CD4-positive, CD25-positive, alpha-beta regulatory T cell (primary cell): ENCODE results near the gene NME8. TPM values are rescaled to one million over a fixed set of nuclear protein-coding genes. Genes with fewer than 3 reads are reported as not detected.
"Not testable (repeated sequence)": the region's sequence is repeated elsewhere in the genome, so short reads cannot be mapped to it uniquely, and the experiment has no call there.

Source experiments
- ATAC-seq, 2 donors: fragments of 150-1000 bp; cut with Tn5 transposase; one replicate each; pipeline ENCODE4 v1.10.0; 2021; ENCODE audit warnings: low read depth in 2 of 2, moderate number of reproducible peaks in 2 of 2, moderate library complexity in 1 of 2
- DNase-seq, 3 donors: peaks; one replicate each; pipeline versions ENCODE4 v3.0.0 to v3.0.0-alpha.2; 2012 to 2022; ENCODE audit warnings: mixed read lengths in 1 of 3
- H3K27ac ChIP-seq: one replicate; pipeline ENCODE4 v1.7.0; 2013; ENCODE audit warnings: mild to moderate bottlenecking, low read length; ENCODE audit not compliant: insufficient read depth, poor library complexity, severe bottlenecking
- H3K27me3 ChIP-seq: one replicate; pipeline ENCODE4 v1.7.0; 2013; ENCODE audit warnings: low read length; ENCODE audit not compliant: control insufficient read depth, insufficient read depth
- H3K36me3 ChIP-seq: one replicate; pipeline ENCODE4 v1.7.0; 2013; ENCODE audit warnings: mild to moderate bottlenecking, low read length, moderate library complexity; ENCODE audit not compliant: control insufficient read depth, insufficient read depth
- H3K4me1 ChIP-seq: 2 replicates; pipeline ENCODE4 v1.7.0; 2013; ENCODE audit warnings: mild to moderate bottlenecking, low read length; ENCODE audit not compliant: insufficient read depth, control insufficient read depth, poor library complexity, severe bottlenecking
- H3K4me3 ChIP-seq: one replicate; pipeline ENCODE4 v1.7.0; 2013; ENCODE audit warnings: low read depth, mild to moderate bottlenecking, low read length, moderate library complexity
- H3K9me3 ChIP-seq, 2 experiments: 1 replicate in 1 of 2; 2 replicates in 1 of 2; pipeline ENCODE4 v1.7.0; 2013; ENCODE audit warnings: low read length in 2 of 2, mild to moderate bottlenecking in 1 of 2, moderate library complexity in 1 of 2; ENCODE audit not compliant: control insufficient read depth in 2 of 2
- H3K27ac Mint-ChIP-seq, 3 donors: one replicate each; pipeline ENCODE4 v1.8.0; 2020 to 2022; ENCODE audit warnings: mild to moderate bottlenecking in 3 of 3, mixed read lengths in 3 of 3, moderate library complexity in 2 of 3
- H3K27me3 Mint-ChIP-seq: one replicate; pipeline ENCODE4 v1.8.0; 2022; ENCODE audit warnings: mild to moderate bottlenecking, mixed read lengths
- H3K36me3 Mint-ChIP-seq: one replicate; pipeline ENCODE4 v1.8.0; 2020; ENCODE audit warnings: mixed read lengths
- H3K4me1 Mint-ChIP-seq, 4 donors: one replicate each; pipeline ENCODE4 v1.8.0; 2020 to 2022; ENCODE audit warnings: mixed read lengths in 4 of 4, mild to moderate bottlenecking in 1 of 4
- H3K4me3 Mint-ChIP-seq, 4 donors: one replicate each; pipeline ENCODE4 v1.8.0; 2020 to 2022; ENCODE audit warnings: mild to moderate bottlenecking in 4 of 4, mixed read lengths in 4 of 4, moderate library complexity in 3 of 4
- H3K9me3 Mint-ChIP-seq, 7 donors: one replicate each; pipeline ENCODE4 v1.8.0; 2020 to 2022; ENCODE audit warnings: mixed read lengths in 7 of 7, mild to moderate bottlenecking in 3 of 7, moderate library complexity in 2 of 7
- polyA plus RNA-seq, 4 donors: library from polyadenylated mRNA; unstranded; fragments of 300-500 nt; fragmentation: Illumina TruSeq; gene quantifications; one replicate each; pipeline ENCODE4 v1.2.3, GENCODE V29; 2021
- total RNA-seq: library from RNA; stranded (reverse); gene quantifications from one replicate; pipeline ENCODE4 v1.2.3, GENCODE V29; 2022

NME8 gene, protein sequence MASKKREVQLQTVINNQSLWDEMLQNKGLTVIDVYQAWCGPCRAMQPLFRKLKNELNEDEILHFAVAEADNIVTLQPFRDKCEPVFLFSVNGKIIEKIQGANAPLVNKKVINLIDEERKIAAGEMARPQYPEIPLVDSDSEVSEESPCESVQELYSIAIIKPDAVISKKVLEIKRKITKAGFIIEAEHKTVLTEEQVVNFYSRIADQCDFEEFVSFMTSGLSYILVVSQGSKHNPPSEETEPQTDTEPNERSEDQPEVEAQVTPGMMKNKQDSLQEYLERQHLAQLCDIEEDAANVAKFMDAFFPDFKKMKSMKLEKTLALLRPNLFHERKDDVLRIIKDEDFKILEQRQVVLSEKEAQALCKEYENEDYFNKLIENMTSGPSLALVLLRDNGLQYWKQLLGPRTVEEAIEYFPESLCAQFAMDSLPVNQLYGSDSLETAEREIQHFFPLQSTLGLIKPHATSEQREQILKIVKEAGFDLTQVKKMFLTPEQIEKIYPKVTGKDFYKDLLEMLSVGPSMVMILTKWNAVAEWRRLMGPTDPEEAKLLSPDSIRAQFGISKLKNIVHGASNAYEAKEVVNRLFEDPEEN
- total RNA-seq, result not detected
- polyA plus RNA-seq, result not detected

DNA sequence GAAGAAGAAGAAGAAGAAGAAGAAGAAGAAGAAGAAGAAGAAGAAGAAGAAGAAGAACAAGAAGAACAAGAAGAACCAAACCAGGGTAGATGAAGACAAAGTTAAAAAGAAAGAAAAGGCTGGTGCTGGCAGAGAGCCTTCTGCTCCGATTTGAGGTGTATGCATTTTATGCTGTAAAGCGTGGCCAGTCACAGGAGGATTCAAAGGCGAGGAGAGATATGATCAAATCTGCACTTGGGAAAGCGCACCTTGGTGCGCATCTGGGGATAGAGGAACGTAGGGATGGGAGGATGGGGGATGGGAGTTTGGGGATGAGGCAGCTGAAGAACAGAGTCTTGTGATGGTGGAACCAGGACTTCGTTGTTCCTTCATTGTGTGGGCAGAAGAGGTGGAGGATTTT, at the start of gene NME8:
NME8 (plus strand) TSS at position 301 of the 400 bp plus-strand sequence. CDS start 1,670 bp downstream, outside the sequence.
- DNase-seq (no peak), ATAC-seq (no peak)
- Histone ChIP-seq H3K27me3 (no peaks in the 10 kb centered on the region), H3K27ac (no peak within 1 kb of the TSS), H3K9me3 (no peaks in the 10 kb centered on the region), H3K4me3 (no peak within 1 kb of the TSS), H3K4me1 (no peaks in the 10 kb centered on the region), H3K36me3 (no peaks in the 10 kb centered on the region)
- H3K4me1 Mint-ChIP-seq, result no peaks in the 10 kb centered on the region
- no peak within 1 kb of the TSS for H3K27ac Mint-ChIP-seq
- H3K36me3 Mint-ChIP-seq, result no peaks in the 10 kb centered on the region
- H3K9me3 Mint-ChIP-seq, result peaks cover 0 to 7% (median 2%) of the 10 kb centered on the region in 7 donors
- no peak within 1 kb of the TSS for H3K4me3 Mint-ChIP-seq
- no peaks in the 10 kb centered on the region for H3K27me3 Mint-ChIP-seq

DNA sequence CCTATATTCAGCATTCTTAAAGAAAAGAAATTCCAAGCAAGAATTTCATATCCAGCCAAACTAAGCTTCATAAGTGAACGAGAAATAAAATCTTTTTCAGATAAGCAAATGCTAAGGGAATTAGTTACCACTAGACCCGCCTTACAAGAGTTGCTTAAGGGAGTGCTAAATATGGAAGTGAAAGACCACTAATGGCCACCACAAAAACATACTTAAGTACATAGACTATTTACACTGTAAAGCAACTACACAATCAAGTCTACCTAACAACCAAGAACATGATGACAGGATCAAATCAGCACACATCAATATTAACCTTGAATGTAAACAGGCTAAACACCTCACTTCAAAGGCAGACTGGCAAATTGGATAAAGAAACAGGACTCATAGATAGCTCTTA, 42.2 kb upstream of the NME8 start:
- Mint-ChIP-seq H3K9me3 (peaks cover 0 to 7% (median 4%) of the 10 kb centered on the region in 7 donors), H3K4me3 (no peak overlapping the region), H3K36me3 (no peaks in the 10 kb centered on the region), H3K4me1 (no peaks in the 10 kb centered on the region), H3K27me3 (no peaks in the 10 kb centered on the region), H3K27ac (no peak overlapping the region)
- no peaks in the 10 kb centered on the region for H3K27me3 ChIP-seq
- no peak for ATAC-seq
- H3K4me1 ChIP-seq, result no peaks in the 10 kb centered on the region
- H3K9me3 ChIP-seq, result no peaks in the 10 kb centered on the region
- no peak for DNase-seq
- H3K4me3 ChIP-seq, result no peak overlapping the region
- no peaks in the 10 kb centered on the region for H3K36me3 ChIP-seq
- H3K27ac ChIP-seq, result no peak overlapping the region

DNA sequence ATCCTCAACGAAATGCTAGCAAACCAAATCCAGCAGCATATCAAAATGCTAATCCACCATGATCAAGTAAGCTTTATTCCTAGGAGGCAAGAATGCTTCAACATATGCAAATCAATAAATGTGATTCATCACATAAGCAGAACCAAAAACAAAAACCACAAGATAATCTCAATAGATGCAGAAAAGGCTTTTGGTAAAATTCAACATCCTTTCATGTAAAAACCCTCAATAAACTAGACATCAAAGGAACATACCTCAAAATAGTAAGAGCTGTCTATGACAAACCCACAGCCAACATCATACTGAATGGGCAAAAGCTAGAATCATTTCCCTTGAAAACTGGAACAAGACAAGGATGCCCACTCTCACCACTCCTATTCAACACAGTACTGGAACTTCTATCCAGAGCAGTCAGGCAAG, 36.2 kb upstream of the NME8 start:
- not testable (repeated sequence) for H3K27ac ChIP-seq, H3K4me3 ChIP-seq, H3K36me3 ChIP-seq, H3K27ac Mint-ChIP-seq, H3K36me3 Mint-ChIP-seq, H3K9me3 Mint-ChIP-seq, DNase-seq, H3K27me3 Mint-ChIP-seq, H3K4me1 Mint-ChIP-seq, ATAC-seq, H3K9me3 ChIP-seq, H3K4me1 ChIP-seq, H3K4me3 Mint-ChIP-seq, H3K27me3 ChIP-seq

DNA sequence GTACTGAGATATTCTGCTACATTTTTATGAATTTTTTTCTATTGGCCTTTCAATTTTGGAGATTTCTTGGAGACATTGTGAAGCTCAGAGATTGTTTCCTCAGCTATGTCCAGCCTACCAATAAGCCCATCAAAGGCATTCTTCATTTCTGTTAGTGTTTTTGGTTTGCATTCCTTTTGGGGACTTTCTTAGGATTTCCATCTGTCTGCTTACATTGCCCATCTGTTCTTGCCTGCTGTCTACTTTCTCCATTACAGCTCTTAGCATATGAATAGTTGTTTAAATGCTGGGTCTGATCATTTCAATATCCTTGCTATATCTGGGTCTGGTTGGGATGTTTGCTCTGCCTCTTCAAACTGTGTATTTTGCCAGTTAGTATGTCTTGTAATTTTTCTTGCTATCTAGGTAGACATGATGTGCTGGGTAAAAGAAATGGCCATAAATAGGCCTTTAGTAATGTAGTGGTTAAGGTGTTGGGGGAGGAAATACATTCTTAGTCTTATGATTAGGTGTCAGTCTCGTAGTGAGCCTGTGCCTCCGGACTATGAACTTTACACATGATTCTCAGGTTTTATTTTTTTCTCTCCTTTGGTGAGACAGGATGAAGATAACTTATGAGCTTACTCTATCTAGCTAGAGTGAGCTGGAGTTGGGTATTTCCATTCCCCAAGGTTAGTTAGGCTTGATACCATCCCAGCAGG, 32.6 kb upstream of the NME8 start:
- DNase-seq, result no peak
- ATAC-seq, result no peak
- Histone ChIP-seq H3K27ac (no peak overlapping the region), H3K36me3 (no peaks in the 10 kb centered on the region), H3K27me3 (no peaks in the 10 kb centered on the region), H3K9me3 (no peaks in the 10 kb centered on the region), H3K4me3 (no peak overlapping the region), H3K4me1 (no peaks in the 10 kb centered on the region)
- H3K36me3 Mint-ChIP-seq, result no peaks in the 10 kb centered on the region
- H3K27ac Mint-ChIP-seq, result no peak overlapping the region
- H3K9me3 Mint-ChIP-seq, result no peaks in the 10 kb centered on the region
- H3K4me3 Mint-ChIP-seq, result no peak overlapping the region
- H3K27me3 Mint-ChIP-seq, result no peaks in the 10 kb centered on the region
- H3K4me1 Mint-ChIP-seq, result no peaks in the 10 kb centered on the region

GRCh38 chr7:37816922-37817590, 31.3 kb upstream of the NME8 start:
- H3K4me1 Mint-ChIP-seq, result no peaks in the 10 kb centered on the region
- Histone ChIP-seq H3K4me3 (no peak overlapping the region), H3K27me3 (no peaks in the 10 kb centered on the region), H3K4me1 (no peaks in the 10 kb centered on the region), H3K27ac (no peak overlapping the region), H3K9me3 (no peaks in the 10 kb centered on the region), H3K36me3 (no peaks in the 10 kb centered on the region)
- ATAC-seq (no peak), DNase-seq (no peak)
- H3K36me3 Mint-ChIP-seq, result no peaks in the 10 kb centered on the region
- no peaks in the 10 kb centered on the region for H3K27me3 Mint-ChIP-seq
- no peak overlapping the region for H3K27ac Mint-ChIP-seq
- H3K4me3 Mint-ChIP-seq, result no peak overlapping the region
- no peaks in the 10 kb centered on the region for H3K9me3 Mint-ChIP-seq

- Mint-ChIP-seq H3K4me3 (no peak overlapping the region), H3K27ac (no peak overlapping the region), H3K4me1 (no peaks in the 10 kb centered on the region), H3K9me3 (no peaks in the 10 kb centered on the region), H3K36me3 (no peaks in the 10 kb centered on the region), H3K27me3 (no peaks in the 10 kb centered on the region)
- H3K36me3 ChIP-seq, result no peaks in the 10 kb centered on the region
- no peak for ATAC-seq
- no peak overlapping the region for H3K4me3 ChIP-seq
- no peak overlapping the region for H3K27ac ChIP-seq
- no peaks in the 10 kb centered on the region for H3K9me3 ChIP-seq
- DNase-seq, result no peak
- H3K4me1 ChIP-seq, result no peaks in the 10 kb centered on the region
- no peaks in the 10 kb centered on the region for H3K27me3 ChIP-seq
Measured at GRCh38 chr7:37817591-37817960, 30.8 kb upstream of the NME8 start.

GRCh38 chr7:37817996-37818720, 30.2 kb upstream of the NME8 start:
- H3K36me3 ChIP-seq, result no peaks in the 10 kb centered on the region
- H3K27me3 Mint-ChIP-seq, result no peaks in the 10 kb centered on the region
- H3K27ac Mint-ChIP-seq, result no peak overlapping the region
- no peak for DNase-seq
- no peaks in the 10 kb centered on the region for H3K36me3 Mint-ChIP-seq
- no peaks in the 10 kb centered on the region for H3K27me3 ChIP-seq
- H3K4me3 Mint-ChIP-seq, result no peak overlapping the region
- H3K9me3 Mint-ChIP-seq, result no peaks in the 10 kb centered on the region
- no peaks in the 10 kb centered on the region for H3K4me1 ChIP-seq
- no peak overlapping the region for H3K27ac ChIP-seq
- no peak for ATAC-seq
- no peaks in the 10 kb centered on the region for H3K9me3 ChIP-seq
- no peak overlapping the region for H3K4me3 ChIP-seq
- no peaks in the 10 kb centered on the region for H3K4me1 Mint-ChIP-seq
